Measurements from ENCODE around the gene CTNNA2. TPM values are rescaled to one million over a fixed set of nuclear protein-coding genes. Genes with fewer than 3 reads are reported as not detected.

Gene CTNNA2
- total and polyA plus RNA-seq, 2 of the 8 experiments (the other 6 are each of a cell fraction or from before 2014, with no cell fraction given) = 3.9 to 9.0 TPM

DNA sequence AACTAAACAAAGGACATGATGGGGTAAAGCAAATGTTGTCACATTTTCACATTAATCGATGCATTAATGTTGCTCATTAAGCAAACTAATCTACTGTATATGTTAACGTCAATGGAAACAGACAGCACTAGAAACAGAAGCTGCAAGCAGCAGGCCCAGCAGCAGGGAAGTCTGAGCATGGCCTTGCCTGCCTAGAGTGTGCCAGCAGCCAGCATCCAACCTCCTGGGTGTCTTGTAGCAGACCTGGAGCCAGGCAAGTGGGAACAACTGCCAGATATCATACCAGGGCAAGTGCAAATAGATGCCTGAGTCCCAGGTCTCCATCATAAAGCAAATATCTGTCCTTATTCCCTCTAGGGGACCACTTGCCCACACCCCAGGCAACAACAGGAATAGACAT is 472.7 kb downstream of the CTNNA2 start:
- TF ChIP-seq BRCA1 (IDR thresholded peaks at IDR 0.05; ENCODE audit: low read depth, low read length) (no peak), KDM5A (IDR thresholded peaks at IDR 0.05; ENCODE audit: low read length) (no peak), EGR1 (IDR thresholded peaks at IDR 0.05; ENCODE audit: borderline replicate concordance, low read depth, low read length) (no peak), CHD1 (IDR thresholded peaks at IDR 0.05; ENCODE audit: low read depth, low read length) (no peak), NANOG (IDR thresholded peaks at IDR 0.05; ENCODE audit: insufficient read depth, low read depth, low read length, poor library complexity, severe bottlenecking) (no peak), EZH2 (IDR thresholded peaks at IDR 0.05; ENCODE audit: low read depth, low read length, severe bottlenecking) (no peak), CBX8 (IDR thresholded peaks at IDR 0.05; ENCODE audit: borderline replicate concordance, low read depth, low read length) (no peak), CTBP2 (IDR thresholded peaks at IDR 0.05; ENCODE audit: borderline replicate concordance, insufficient read depth, insufficient read length, low read length) (no peak), ASH2L (IDR thresholded peaks at IDR 0.05; ENCODE audit: low read length) (no peak), JUND (IDR thresholded peaks at IDR 0.05; ENCODE audit: low read length) (no peak), SP2 (IDR thresholded peaks at IDR 0.05; ENCODE audit: low read length) (no peak), TEAD4 (IDR thresholded peaks at IDR 0.05; ENCODE audit: low read depth, low read length) (no peak), TBP (IDR thresholded peaks at IDR 0.05; ENCODE audit: low read depth, low read length) (no peak), ZNF274 (IDR thresholded peaks at IDR 0.05; ENCODE audit: borderline replicate concordance, extremely low read depth, low read length) (no peak), YY1 (IDR thresholded peaks at IDR 0.05; ENCODE audit: low read depth, low read length) (no peak), CREB1 (IDR thresholded peaks at IDR 0.05) (no peak)
- Histone ChIP-seq H2BK20ac (ENCODE audit: low read length) (no peak overlapping the region), H3K4ac (replicated peaks; ENCODE audit: insufficient read length, low read depth, low read length) (no peak overlapping the region), H2AK5ac (ENCODE audit: low read depth, low read length) (no peak overlapping the region), H3K27ac (ENCODE audit: low read depth, low read length) (no peak overlapping the region), H3K9me3 (ENCODE audit: insufficient read depth in 2 of 2, low read depth in 1 of 2, low read length in 1 of 2) (no peaks in the 10 kb centered on the region), H3K9ac (replicated peaks in 1 of 4; ENCODE audit: extremely low read depth in 1 of 4, low read depth in 3 of 4, low read length in 3 of 4) (no peak overlapping the region), H2BK15ac (ENCODE audit: low read length) (no peak overlapping the region), H3K79me1 (ENCODE audit: low read depth, low read length) (no peaks in the 10 kb centered on the region), H2BK5ac (ENCODE audit: low read depth, low read length) (no peak overlapping the region), H3K4me3 (ENCODE audit: extremely low read depth in 1 of 4, insufficient read depth in 2 of 4, low read depth in 3 of 4, low read length in 4 of 4) (no peak overlapping the region), H4K20me1 (replicated peaks in 1 of 2; ENCODE audit: control insufficient read depth in 1 of 2, insufficient read depth in 2 of 2, low read length in 2 of 2) (no peaks in the 10 kb centered on the region), H3K23ac (ENCODE audit: insufficient read length) (no peak overlapping the region), H3K56ac (replicated peaks; ENCODE audit: insufficient read length, low read depth, low read length) (no peak overlapping the region), H4K5ac (ENCODE audit: insufficient read length, low read depth, low read length) (no peak overlapping the region), H3K27me3 (replicated peaks in 1 of 4; ENCODE audit: control insufficient read depth in 3 of 4, extremely low read depth in 1 of 4, insufficient read depth in 3 of 4, low read length in 3 of 4) (no peaks in the 10 kb centered on the region), H3K23me2 (ENCODE audit: low read depth, low read length) (no peaks in the 10 kb centered on the region), H3K18ac (ENCODE audit: extremely low read depth, low read length) (no peak overlapping the region), H2BK120ac (replicated peaks; ENCODE audit: low read depth, low read length) (no peak overlapping the region), H2AFZ (ENCODE audit: low read length) (no peak overlapping the region), H3K4me1 (replicated peaks in 1 of 4; ENCODE audit: control insufficient read depth in 3 of 4, insufficient read depth in 4 of 4, low read length in 3 of 4) (no peaks in the 10 kb centered on the region), H4K8ac (ENCODE audit: extremely low read depth, insufficient read depth, low read length) (no peak overlapping the region), H2BK12ac (ENCODE audit: low read depth, low read length) (no peak overlapping the region), H3K14ac (ENCODE audit: insufficient read length) (no peak overlapping the region), H4K91ac (replicated peaks; ENCODE audit: insufficient read length, low read length) (no peak overlapping the region), H3K4me2 (ENCODE audit: insufficient read depth in 1 of 2, low read depth in 2 of 2, low read length in 2 of 2) (no peak overlapping the region), H3K79me2 (ENCODE audit: control insufficient read depth in 1 of 2, insufficient read depth in 2 of 2, low read length in 2 of 2) (no peaks in the 10 kb centered on the region), H3K36me3 (ENCODE audit: control insufficient read depth in 2 of 4, insufficient read depth in 4 of 4, low read length in 3 of 4) (no peaks in the 10 kb centered on the region)
- ChIA-PET POLR2A (ENCODE audit: partially characterized antibody) (no interaction called here), CTCF (ENCODE audit: partially characterized antibody) (interaction anchor here (0.8 to 1.3 kb wide), 3 partner anchors 9 to 86 kb away, joined by 3 to 4 read pairs (median 4); no protein-coding TSS in a partner anchor)
- no peak for DNase-seq (ENCODE audit: low read depth in 1 of 2, low spot score in 2 of 2)
- 87% methylated on average over 2 of the region's 2 CpGs; no CpG with 5 or more reads in 1 of the 2 experiments for WGBS, 2 experiments (ENCODE audit: extremely low coverage in 1 of 2, insufficient coverage in 1 of 2, insufficient read length in 1 of 2, insufficient replicate concordance in 2 of 2, low coverage in 1 of 2, low lambda C conversion rate in 2 of 2, missing lambda C conversion rate in 1 of 2)
- FAIRE-seq = no peak

All from H1 (cell line).